Measurements from ENCODE around the gene DGKD.

The DGKD gene

DNA sequence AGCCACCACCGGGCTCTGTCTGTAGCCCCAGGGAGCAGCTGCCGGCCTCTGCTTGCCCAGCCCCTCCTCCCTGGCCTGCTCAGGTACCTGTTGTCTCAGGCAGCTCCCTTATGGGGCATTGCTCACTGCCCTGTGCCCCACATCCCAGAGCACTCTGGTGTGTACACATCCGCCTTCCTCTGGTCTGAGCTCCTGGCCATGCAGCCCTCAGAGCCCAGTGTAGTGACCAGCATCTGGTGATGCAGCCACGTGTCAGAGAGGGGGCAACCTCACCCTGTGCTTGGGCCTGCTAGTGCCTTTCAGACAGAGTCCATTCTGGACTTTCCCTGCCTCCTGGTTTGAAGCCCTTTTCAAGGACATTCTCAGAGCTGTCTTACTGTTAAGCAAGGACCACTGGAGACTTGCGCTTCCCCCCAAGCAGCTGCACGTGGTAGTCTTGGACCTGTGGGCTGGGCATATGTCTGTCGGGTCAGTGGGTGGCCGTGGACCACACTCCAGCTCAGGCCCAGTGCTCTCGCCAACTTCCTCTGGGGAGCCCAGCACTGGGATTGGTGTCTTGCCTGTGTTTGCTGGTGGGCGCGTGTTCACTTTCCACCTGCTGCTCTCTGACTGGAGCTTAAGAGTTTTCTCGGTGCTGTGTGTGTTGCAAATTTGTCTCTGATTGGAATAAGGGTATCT is 30.7 kb downstream of the DGKD start:
- no peak overlapping the region for H3K4me3 ChIP-seq (ENCODE audit: low read depth, low read length)
- TF ChIP-seq, protein P1, sequence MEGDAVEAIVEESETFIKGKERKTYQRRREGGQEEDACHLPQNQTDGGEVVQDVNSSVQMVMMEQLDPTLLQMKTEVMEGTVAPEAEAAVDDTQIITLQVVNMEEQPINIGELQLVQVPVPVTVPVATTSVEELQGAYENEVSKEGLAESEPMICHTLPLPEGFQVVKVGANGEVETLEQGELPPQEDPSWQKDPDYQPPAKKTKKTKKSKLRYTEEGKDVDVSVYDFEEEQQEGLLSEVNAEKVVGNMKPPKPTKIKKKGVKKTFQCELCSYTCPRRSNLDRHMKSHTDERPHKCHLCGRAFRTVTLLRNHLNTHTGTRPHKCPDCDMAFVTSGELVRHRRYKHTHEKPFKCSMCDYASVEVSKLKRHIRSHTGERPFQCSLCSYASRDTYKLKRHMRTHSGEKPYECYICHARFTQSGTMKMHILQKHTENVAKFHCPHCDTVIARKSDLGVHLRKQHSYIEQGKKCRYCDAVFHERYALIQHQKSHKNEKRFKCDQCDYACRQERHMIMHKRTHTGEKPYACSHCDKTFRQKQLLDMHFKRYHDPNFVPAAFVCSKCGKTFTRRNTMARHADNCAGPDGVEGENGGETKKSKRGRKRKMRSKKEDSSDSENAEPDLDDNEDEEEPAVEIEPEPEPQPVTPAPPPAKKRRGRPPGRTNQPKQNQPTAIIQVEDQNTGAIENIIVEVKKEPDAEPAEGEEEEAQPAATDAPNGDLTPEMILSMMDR (IDR thresholded peaks at IDR 0.05; ENCODE audit: borderline replicate concordance, insufficient read depth, low read depth, low read length): no peak

DNA sequence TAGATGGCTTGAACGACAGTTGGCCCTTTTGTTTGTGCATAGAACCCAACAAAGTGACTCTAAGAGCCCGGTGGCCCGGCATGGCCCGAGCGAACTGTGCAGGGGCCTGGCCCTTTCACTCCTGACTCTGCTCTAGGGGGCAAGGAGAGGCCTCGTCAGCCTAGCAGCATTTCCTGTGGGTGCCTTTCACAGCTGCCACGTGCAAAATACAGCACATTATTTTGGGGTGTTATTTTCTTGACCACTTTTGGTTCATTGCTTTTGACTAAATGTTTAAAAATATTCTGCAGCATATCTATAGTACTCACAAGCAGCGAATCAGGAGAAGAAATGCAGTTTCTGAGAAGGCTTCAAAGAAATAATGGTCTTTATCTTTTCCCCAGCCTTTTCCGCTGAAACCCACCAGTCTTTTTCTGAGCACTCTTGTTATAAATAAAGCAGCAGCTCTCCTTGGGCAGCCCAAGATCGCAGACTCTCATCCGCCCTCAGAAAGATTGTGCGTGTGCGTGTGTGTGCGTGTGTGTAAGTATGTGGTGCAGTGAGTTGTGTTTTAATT is 31.3 kb downstream of the DGKD start:
- TF ChIP-seq, protein P1 (IDR thresholded peaks at IDR 0.05; ENCODE audit: borderline replicate concordance, insufficient read depth, low read depth, low read length): no peak
- H3K4me3 ChIP-seq (ENCODE audit: low read depth, low read length): peak overlapping the region; percentile 47

DNA sequence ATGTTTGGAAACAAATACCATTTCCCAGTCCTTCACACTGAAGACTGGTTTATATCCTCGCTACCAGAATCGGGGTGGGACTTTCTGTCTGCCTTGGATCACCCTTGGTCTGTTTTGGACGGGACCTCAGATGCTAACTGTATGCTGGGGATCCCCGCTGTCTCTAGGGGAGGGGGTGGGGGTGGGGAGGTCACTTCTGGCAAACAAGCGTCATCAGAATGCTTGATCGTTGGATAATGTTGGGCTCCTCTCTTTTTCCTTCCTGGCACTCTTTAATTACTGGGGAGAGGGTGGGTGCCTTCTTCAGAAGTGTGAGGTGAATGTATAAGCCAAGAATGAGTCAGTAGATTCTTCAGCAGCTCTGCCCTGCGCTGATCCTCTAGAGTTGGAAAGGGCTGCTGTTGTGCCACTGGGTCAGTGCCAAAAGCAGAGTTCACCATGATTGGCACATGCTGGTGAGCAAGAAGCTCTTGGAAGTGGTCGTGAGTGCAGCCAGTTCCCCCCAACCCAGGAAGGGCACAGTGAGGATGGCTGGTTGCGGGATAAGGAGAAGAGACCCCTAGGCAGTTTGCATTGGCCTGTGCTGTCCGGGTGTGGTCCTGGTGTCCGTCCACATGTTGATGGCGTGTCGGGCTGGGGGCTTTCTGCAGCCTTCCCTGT is 32.2 kb downstream of the DGKD start:
- TF ChIP-seq, protein P1 (IDR thresholded peaks at IDR 0.05; ENCODE audit: borderline replicate concordance, insufficient read depth, low read depth, low read length): no peak
- H3K4me3 ChIP-seq (ENCODE audit: low read depth, low read length): peak overlapping the region; percentile 47

DNA sequence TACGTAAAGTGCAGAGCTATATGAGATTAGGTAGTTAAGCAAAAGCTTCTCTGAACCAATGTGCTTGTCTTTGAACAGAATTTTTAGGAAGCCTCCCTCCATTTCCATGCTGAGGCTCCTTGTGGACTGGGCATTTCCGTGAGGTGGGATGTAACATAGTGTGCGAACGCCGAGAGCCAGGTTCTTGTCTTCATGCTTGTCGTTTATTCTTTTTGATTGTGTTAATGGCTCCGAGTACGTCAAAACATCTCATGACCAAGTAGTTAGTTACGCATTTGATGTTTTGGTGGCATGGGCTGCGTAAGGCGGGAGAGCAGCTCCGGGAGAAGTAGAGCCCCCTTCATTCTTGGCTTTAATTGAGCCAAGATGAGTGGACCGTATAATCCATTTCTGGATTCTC is 32.9 kb downstream of the DGKD start:
- peak overlapping the region; percentile 47 for H3K4me3 ChIP-seq (ENCODE audit: low read depth, low read length)
- TF ChIP-seq, protein P1 (IDR thresholded peaks at IDR 0.05; ENCODE audit: borderline replicate concordance, insufficient read depth, low read depth, low read length): no peak

DNA sequence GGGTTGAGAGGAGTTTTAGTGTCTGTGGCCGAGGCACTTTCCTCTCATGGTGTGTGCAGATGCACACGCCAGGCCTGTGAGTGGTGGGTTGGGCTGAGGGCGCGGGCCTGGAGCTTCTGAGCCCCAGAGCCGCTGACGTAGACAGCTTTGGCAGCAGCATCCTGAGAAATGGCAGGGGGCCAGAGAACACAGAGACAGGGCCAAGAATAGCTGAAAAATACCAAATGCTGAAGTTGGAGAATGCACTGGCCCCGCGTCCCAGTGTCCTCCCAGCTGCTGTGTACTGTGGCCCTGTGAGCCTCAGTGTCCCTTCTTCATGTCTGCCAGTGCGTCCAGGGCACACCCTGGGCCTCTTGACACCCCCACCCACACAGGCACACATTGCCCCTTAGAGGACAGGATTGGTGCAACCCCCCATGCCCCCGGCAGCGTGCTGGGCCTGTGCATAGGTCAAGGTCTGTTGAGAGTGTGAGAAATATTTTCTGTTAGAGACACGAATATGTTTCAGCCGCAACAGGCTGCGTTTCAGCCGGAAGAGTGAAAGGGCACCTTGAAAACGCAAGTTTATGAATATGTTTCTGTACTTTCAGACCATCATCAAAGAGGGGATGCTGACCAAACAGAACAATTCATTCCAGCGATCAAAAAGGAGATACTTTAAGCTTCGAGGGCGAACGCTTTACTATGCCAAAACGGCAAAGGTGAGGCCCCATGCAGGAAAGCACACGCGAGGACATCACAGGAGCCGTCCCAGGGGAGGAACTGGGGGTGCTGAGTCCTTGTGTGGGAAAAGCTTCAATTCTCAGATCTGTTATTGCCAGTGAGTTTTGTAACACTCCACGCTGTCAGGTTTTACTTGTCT is 33.6 kb downstream of the DGKD start:
- no peak overlapping the region for H3K4me3 ChIP-seq (ENCODE audit: low read depth, low read length)
- TF ChIP-seq, protein P1 (IDR thresholded peaks at IDR 0.05; ENCODE audit: borderline replicate concordance, insufficient read depth, low read depth, low read length): no peak

DNA sequence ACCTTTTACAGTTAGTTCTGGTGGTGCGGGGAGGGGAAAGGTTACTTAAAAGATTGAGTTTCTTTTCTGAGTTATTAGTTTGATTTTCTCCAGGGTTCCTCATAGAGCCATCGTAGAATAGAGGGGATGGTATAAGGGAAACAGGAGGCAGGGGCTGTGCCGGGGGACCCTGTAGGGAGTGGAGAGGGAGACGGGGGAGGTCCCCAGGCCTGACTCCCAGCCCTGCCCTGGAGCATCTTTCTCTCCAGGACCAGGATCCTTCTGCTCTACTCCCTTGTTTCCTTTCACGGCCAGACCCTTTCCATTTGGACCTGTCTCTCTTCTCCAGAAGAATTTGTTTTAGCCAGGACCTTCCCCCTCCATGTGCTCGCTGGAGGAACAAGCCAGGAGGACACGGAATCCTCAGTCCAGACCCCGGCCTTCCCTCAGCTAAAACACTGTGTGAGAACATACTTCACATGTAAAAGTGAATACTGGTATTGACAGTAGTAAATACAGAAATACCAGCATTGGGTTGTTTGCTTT is 35.4 kb downstream of the DGKD start:
- TF ChIP-seq, protein P1 (IDR thresholded peaks at IDR 0.05; ENCODE audit: borderline replicate concordance, insufficient read depth, low read depth, low read length): no peak
- H3K4me3 ChIP-seq (ENCODE audit: low read depth, low read length): no peak overlapping the region
